Activated CD4-positive, alpha-beta memory T cell treated with anti-CD3 and anti-CD28 coated beads for 36 hours (primary cell): ENCODE data around the gene ADAMTSL1. TPM values are rescaled to one million over a fixed set of nuclear protein-coding genes. Genes with fewer than 3 reads are reported as not detected.

ENCODE experiments used
- CTCF ChIA-PET: fragments of 350-600 bp; sonication (Branson Sonifier 250); formaldehyde crosslinking; loops from one replicate; lab custom pipeline; 2021; ENCODE audit warnings: antibody characterized with exemption, inconsistent platforms; lab: Charles Lee
- POLR2A ChIA-PET: fragments of 350-600 bp; sonication (Branson Sonifier 250); formaldehyde crosslinking; loops from one replicate; lab custom pipeline; 2021; ENCODE audit warnings: antibody characterized with exemption; lab: Charles Lee
- DNase-seq: peaks from one replicate; pipeline ENCODE4 v3.0.0-alpha.2; 2020
- H3K27ac Mint-ChIP-seq: one replicate; pipeline ENCODE4 v1.8.0; 2021; ENCODE audit warnings: mixed read lengths
- H3K27me3 Mint-ChIP-seq: one replicate; pipeline ENCODE4 v1.8.0; 2021; ENCODE audit warnings: mixed read lengths
- H3K36me3 Mint-ChIP-seq: one replicate; pipeline ENCODE4 v1.8.0; 2021; ENCODE audit warnings: mixed read lengths
- H3K4me1 Mint-ChIP-seq: one replicate; pipeline ENCODE4 v1.8.0; 2021; ENCODE audit warnings: low read depth, mixed read lengths
- H3K4me3 Mint-ChIP-seq: one replicate; pipeline ENCODE4 v1.8.0; 2021; ENCODE audit warnings: mild to moderate bottlenecking, mixed read lengths
- H3K9me3 Mint-ChIP-seq: one replicate; pipeline ENCODE4 v1.8.0; 2021; ENCODE audit warnings: mixed read lengths
- intact Hi-C: fragments of 100-400 bp; cut with micrococcal nuclease; formaldehyde crosslinking; loops from one replicate; pipeline ENCODE4 v1.15.1; 2023
- total RNA-seq, 2 experiments: library from RNA; stranded (reverse); gene quantifications; one replicate each; pipeline ENCODE4 v1.2.3, GENCODE V29; 2021

ADAMTSL1 gene
- total RNA-seq, 2 experiments from 2014 or later = not detected

DNA sequence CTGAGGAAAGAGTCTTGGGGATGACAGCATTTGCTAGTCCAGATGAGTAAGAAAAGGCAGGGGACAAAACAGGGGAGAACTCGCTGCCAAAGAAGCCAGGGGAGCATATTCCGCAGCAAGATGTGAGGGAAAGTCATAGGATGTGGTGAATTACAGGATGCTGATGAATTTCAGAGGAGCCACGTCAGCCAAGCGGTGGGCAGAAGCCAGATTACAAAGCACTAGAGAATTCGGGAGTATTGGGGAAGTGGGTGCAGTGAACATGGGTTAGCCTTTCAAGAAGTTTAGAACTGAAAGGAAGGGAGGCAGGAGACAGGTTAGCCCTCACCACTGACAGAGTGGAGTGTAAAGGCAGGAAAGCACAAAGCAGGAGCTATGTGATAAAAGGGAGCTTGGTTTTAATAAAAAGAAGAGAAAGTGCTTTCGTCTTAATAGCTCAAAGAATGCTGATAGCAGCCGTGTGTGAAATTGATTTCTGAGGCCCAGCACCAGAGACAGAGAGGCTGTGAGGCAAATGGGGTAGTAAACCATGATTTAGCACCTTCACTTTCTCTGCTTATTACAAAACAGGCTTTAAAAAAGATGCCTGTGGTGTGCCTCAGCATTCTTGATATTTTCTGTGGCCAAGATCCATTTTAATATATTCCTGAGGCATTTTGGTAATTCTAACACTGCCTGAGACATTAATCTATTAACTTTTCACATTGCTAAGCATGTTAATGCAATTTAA lies 16.9 kb downstream of the ADAMTSL1 start:
- intact Hi-C loops = no loop called here
- H3K27ac Mint-ChIP-seq = no peak overlapping the region
- DNase-seq = no peak
- CTCF ChIA-PET = no interaction called here
- no peak overlapping the region for H3K4me3 Mint-ChIP-seq
- no peaks in the 10 kb centered on the region for H3K4me1 Mint-ChIP-seq
- H3K27me3 Mint-ChIP-seq = no peaks in the 10 kb centered on the region
- no peaks in the 10 kb centered on the region for H3K36me3 Mint-ChIP-seq
- POLR2A ChIA-PET = no interaction called here
- H3K9me3 Mint-ChIP-seq = no peaks in the 10 kb centered on the region

DNA sequence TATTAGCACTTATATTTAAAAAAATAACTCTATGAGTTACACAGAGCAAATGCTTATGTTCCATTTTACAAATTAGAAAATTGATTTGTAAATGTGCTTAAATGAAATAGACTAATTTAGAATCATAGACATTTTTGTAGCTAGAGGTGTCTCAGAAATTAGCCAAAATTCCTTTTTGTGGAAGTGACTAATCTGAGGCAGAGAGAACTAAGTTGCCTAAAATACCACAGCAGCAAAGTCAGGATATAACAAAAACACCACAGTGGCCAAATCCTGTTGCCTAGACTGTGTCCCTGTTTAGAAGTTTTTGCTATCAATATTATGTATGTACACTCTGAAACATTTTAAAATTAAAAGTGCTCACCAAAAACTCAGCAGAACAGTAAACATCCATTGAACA lies 18.7 kb downstream of the ADAMTSL1 start:
- Mint-ChIP-seq H3K4me3 (no peak overlapping the region), H3K27ac (no peak overlapping the region), H3K27me3 (no peaks in the 10 kb centered on the region), H3K4me1 (no peaks in the 10 kb centered on the region), H3K36me3 (no peaks in the 10 kb centered on the region), H3K9me3 (no peaks in the 10 kb centered on the region)
- CTCF ChIA-PET = no interaction called here
- no peak for DNase-seq
- intact Hi-C loops = no loop called here
- POLR2A ChIA-PET = no interaction called here

DNA sequence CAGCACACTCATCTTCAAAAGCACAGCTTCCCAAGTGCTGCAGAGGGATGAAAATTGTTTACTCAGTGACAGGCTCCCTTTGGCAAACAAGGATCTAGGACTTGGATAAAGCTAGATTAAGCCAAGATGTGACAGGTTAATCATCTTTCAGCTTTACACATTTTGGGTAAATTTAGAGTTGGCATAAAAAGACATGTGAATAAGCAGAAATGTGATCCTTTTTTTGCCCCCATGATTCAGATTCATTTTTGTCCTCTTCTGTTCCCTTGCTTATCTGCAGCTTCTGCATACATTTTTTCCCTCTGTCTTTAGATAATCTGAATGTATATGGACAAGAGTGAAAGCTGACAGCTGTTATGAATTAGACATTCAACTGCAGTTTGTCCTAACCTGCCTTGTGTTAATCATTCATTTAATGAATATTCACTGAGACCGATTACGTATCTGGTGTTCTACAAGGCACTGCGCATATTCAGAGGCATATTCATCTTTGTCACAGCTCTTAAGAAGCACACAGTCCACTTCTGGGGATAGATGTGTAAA lies 19.6 kb downstream of the ADAMTSL1 start:
- POLR2A ChIA-PET = no interaction called here
- DNase-seq = no peak
- no peaks in the 10 kb centered on the region for H3K9me3 Mint-ChIP-seq
- H3K27me3 Mint-ChIP-seq = no peaks in the 10 kb centered on the region
- H3K36me3 Mint-ChIP-seq = no peaks in the 10 kb centered on the region
- H3K27ac Mint-ChIP-seq = no peak overlapping the region
- no peaks in the 10 kb centered on the region for H3K4me1 Mint-ChIP-seq
- no peak overlapping the region for H3K4me3 Mint-ChIP-seq
- CTCF ChIA-PET = no interaction called here
- intact Hi-C loops = no loop called here

DNA sequence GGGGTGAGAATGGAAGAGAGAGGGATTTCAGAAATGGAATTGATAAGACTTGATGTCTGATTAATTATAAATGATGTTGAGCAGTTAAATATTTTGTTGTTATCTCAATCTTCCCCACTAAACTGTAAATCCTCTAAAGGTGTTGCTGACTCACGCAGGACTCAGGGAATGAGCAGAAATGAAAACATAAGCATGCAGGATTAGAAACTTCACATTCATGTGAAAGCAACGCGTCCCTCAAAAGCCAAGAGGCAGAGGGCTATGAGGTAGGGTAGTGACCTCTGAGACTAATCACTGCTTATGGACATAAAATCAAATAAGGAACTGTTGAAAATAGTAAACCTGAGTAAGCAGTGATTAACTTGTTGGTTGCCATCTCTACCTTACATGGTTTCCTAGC lies 21.1 kb downstream of the ADAMTSL1 start:
- H3K27ac Mint-ChIP-seq = no peak overlapping the region
- CTCF ChIA-PET = no interaction called here

DNA sequence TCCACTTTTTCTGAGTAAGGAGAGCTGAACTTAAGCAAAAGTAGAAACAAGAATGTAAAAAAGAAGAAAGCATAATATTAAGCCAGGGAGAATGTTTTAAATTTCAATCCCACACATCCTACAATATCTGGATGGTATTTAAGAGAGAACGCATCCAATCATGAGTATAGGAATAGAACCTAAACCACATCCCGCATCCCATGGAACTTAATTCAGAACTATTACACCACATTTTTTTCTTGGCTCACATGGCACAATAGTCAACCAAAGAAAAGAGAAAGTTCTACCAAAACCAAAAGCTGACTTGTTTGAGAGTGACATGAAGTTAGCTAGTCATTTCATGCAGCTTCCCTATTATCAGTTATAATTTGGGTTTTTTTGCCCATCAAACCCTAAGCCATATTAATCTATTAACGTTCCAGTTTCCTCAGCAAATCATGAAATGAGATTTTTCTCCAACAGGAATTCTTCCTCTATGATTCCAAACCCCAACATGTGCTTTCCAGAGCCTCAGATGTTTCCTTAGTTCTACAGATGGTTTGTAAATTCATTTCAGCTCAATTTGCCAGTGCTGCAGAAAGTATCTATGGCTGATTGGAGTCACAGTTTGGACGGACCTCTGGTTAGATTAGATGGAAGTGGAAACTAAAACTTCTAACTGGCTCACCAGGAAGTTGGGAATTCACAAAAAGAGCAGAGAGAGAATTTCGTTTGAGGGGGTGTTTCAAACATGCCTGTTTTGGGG lies 22.5 kb downstream of the ADAMTSL1 start:
- Mint-ChIP-seq H3K9me3 (no peaks in the 10 kb centered on the region), H3K4me3 (no peak overlapping the region), H3K27ac (no peak overlapping the region), H3K27me3 (no peaks in the 10 kb centered on the region), H3K4me1 (no peaks in the 10 kb centered on the region), H3K36me3 (no peaks in the 10 kb centered on the region)
- intact Hi-C loops = no loop called here
- POLR2A ChIA-PET = no interaction called here
- CTCF ChIA-PET = interaction anchor here (0.7 kb wide), 1 partner anchor 20 kb away, joined by 3 read pairs; no protein-coding TSS in a partner anchor
- no peak for DNase-seq

More for the DNA sequence above, 21.1 kb downstream of the ADAMTSL1 start:
- H3K27me3 Mint-ChIP-seq = no peaks in the 10 kb centered on the region
- POLR2A ChIA-PET = no interaction called here
- no peaks in the 10 kb centered on the region for H3K4me1 Mint-ChIP-seq
- intact Hi-C loops = no loop called here
- DNase-seq = no peak
- no peaks in the 10 kb centered on the region for H3K36me3 Mint-ChIP-seq
- no peak overlapping the region for H3K4me3 Mint-ChIP-seq
- no peaks in the 10 kb centered on the region for H3K9me3 Mint-ChIP-seq

DNA sequence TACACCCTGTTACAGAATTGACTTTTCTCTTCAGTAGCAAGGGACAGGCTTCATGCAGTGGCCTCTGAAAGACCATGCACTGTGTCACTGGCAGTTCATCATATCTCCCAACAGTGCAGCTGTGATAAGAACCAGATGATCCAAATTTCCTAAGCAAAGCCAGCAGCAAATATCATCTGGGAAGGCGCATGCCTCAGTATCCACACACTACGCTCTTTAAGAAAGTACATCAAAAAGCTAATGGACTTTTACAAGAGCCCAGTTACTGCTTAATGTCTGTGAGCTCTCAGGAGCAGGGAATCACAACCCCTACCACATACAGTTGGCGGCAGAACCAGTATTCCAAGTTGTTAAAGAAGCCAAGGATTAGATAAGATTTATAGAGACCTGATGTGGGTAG lies 25.1 kb downstream of the ADAMTSL1 start:
- H3K27me3 Mint-ChIP-seq = no peaks in the 10 kb centered on the region
- no peaks in the 10 kb centered on the region for H3K4me1 Mint-ChIP-seq
- CTCF ChIA-PET = interaction anchor here (0.6 kb wide), 1 partner anchor 369 kb away, joined by 3 read pairs; no protein-coding TSS in a partner anchor
- H3K36me3 Mint-ChIP-seq = no peaks in the 10 kb centered on the region
- intact Hi-C loops = no loop called here
- no peak overlapping the region for H3K4me3 Mint-ChIP-seq
- no peak overlapping the region for H3K27ac Mint-ChIP-seq
- DNase-seq = no peak
- no peaks in the 10 kb centered on the region for H3K9me3 Mint-ChIP-seq
- POLR2A ChIA-PET = no interaction called here

DNA sequence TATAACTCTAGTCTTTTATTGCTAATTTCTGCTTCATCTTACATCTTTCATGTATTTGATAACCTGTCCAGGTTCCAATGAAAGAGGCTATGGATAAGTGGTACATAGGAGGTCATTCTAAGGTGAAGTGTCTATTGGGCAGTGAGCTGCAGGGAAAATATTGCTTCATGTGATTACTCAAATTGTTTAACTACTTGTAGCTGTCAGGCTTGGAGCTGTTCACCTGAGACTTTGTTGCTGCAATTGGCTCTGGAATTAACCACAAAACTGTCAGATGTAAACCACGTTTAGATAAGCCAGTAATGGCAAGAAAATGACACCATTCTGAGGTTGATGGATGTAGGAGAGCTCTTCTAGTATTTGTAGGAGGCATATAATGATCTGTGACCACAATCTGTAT lies 26.0 kb downstream of the ADAMTSL1 start:
- Mint-ChIP-seq H3K9me3 (no peaks in the 10 kb centered on the region), H3K4me1 (no peaks in the 10 kb centered on the region), H3K27ac (no peak overlapping the region), H3K36me3 (no peaks in the 10 kb centered on the region), H3K4me3 (no peak overlapping the region), H3K27me3 (no peaks in the 10 kb centered on the region)
- CTCF ChIA-PET = no interaction called here
- POLR2A ChIA-PET = no interaction called here
- intact Hi-C loops = no loop called here
- no peak for DNase-seq

DNA sequence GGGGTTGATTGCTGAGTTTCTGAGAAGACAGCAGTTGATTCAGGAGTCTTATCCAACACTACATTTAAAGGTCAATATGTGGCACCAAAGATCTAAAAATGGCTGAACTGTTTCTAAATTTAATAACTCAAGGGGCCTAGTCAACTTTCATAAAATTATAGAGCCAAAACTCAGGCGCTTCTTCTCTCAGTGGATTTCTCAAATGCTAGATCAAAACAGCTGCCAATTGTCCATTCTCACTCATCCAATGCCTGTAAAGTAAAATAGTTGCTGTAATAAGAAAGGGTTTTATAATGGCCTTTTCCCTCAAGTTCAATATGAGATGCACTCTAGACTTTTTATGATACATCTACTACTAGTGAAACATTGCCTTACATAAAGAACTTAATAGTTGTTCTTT lies 26.5 kb downstream of the ADAMTSL1 start:
- intact Hi-C loops = no loop called here
- H3K27me3 Mint-ChIP-seq = no peaks in the 10 kb centered on the region
- no peaks in the 10 kb centered on the region for H3K9me3 Mint-ChIP-seq
- no peak for DNase-seq
- POLR2A ChIA-PET = no interaction called here
- no peak overlapping the region for H3K27ac Mint-ChIP-seq
- no peak overlapping the region for H3K4me3 Mint-ChIP-seq
- H3K4me1 Mint-ChIP-seq = no peaks in the 10 kb centered on the region
- CTCF ChIA-PET = no interaction called here
- no peaks in the 10 kb centered on the region for H3K36me3 Mint-ChIP-seq

DNA sequence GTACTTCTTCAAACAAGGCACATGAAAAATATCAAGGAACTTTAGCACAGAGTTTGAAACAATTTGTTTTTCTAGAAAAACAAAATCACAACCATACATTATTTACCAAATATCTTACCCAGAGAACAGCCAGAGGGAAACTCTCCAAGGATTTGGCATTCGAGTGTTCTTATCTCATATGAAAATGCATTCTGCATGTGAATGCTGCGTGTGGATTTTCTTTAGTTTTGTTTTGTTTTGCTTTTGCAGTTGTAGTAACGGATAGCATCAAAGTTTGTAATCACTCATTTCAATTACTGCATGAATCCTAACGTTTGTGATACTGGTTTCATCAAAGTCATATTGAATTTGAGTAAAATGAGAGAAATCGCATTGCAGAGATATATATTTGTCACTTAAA lies 28.0 kb downstream of the ADAMTSL1 start:
- POLR2A ChIA-PET = no interaction called here
- CTCF ChIA-PET = no interaction called here
- DNase-seq = no peak
- Mint-ChIP-seq H3K4me1 (no peaks in the 10 kb centered on the region), H3K27ac (no peak overlapping the region), H3K4me3 (no peak overlapping the region), H3K9me3 (no peaks in the 10 kb centered on the region), H3K27me3 (no peaks in the 10 kb centered on the region), H3K36me3 (no peaks in the 10 kb centered on the region)
- intact Hi-C loops = no loop called here

DNA sequence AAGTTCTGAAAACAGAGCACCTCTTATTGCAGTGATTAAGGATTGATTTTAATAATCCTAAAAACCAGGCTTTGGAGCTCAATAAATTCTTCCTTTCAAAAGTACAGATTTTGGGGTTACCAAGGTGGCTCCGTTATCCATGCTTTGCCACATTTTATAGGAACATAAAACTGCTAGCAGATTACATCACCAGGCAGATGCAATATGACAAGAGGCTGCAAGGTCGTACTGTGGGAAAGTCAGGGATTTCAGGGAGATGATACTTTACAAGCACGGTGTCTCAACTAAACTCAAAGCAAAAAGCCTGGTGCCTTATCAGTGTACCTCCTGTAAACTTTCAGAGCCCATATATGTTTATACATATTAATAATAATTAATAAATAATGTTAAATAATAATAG lies 28.6 kb downstream of the ADAMTSL1 start:
- POLR2A ChIA-PET = no interaction called here
- H3K27me3 Mint-ChIP-seq = no peaks in the 10 kb centered on the region
- no peak overlapping the region for H3K27ac Mint-ChIP-seq
- intact Hi-C loops = no loop called here
- CTCF ChIA-PET = no interaction called here
- H3K36me3 Mint-ChIP-seq = no peaks in the 10 kb centered on the region
- no peaks in the 10 kb centered on the region for H3K9me3 Mint-ChIP-seq
- H3K4me1 Mint-ChIP-seq = no peaks in the 10 kb centered on the region
- H3K4me3 Mint-ChIP-seq = no peak overlapping the region
- DNase-seq = no peak

DNA sequence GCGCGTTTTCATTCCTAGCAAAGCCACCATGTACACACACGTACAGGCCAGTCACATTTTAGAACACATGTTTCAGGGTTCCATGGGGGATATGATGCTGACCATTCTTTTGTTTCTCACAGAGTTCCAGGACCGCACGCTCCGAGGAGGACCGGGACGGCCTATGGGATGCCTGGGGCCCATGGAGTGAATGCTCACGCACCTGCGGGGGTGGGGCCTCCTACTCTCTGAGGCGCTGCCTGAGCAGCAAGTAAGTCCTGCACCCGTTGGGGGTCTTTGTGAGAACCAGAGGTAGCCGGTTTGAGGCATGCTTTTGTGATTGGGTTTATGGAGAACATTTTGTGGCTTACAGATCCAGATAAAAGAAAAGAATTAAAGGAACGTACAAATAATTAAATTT lies 30.8 kb downstream of the ADAMTSL1 start:
- CTCF ChIA-PET = no interaction called here
- Mint-ChIP-seq H3K27me3 (no peaks in the 10 kb centered on the region), H3K9me3 (no peaks in the 10 kb centered on the region), H3K27ac (no peak overlapping the region), H3K4me1 (no peaks in the 10 kb centered on the region), H3K4me3 (no peak overlapping the region), H3K36me3 (no peaks in the 10 kb centered on the region)
- no peak for DNase-seq
- POLR2A ChIA-PET = no interaction called here
- intact Hi-C loops = no loop called here

DNA sequence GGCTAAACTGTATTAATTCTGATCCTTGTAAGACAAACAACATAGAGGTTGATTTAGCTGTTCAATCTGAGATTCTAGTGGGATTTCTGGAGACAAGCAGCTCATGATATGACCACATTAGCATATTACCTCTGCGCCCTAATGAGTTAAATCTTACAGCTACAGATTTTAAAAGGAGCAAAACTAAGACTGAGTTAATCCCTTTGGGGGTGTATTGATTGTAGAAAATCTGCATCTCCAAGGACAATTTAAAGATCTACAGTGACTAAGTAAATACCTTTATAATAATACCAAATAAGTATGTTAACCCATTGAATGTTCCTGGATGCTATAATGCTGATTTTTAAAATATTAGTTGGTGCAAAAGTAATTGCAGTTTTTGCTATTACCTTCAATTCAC lies 33.2 kb downstream of the ADAMTSL1 start:
- Mint-ChIP-seq H3K4me1 (no peaks in the 10 kb centered on the region), H3K36me3 (no peaks in the 10 kb centered on the region), H3K27ac (no peak overlapping the region), H3K9me3 (no peaks in the 10 kb centered on the region), H3K27me3 (no peaks in the 10 kb centered on the region), H3K4me3 (no peak overlapping the region)
- DNase-seq = no peak
- CTCF ChIA-PET = no interaction called here
- POLR2A ChIA-PET = no interaction called here
- intact Hi-C loops = no loop called here
